ENCODE results near the gene FGD3.
"Not testable (repeated sequence)": the region's sequence is repeated elsewhere in the genome, so short reads cannot be mapped to it uniquely, and the experiment has no call there.

The FGD3 gene

DNA sequence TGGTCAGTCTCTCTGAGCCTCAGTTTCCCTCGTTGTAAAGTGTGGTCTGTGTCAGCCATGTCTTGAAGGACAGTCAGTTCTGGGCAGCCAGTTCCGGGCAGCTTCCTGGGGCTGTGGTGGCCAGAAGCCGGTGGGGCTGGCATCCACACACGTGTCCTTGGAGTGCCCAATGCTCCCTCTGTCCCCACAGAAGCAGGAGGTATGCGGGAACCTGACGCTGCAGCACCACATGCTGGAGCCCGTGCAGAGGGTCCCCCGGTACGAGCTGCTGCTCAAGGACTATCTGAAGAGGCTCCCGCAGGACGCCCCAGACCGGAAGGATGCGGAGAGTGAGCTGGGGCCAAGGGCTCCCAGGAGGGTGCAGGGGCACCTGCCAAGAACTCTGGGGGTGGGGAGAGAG is 62.7 kb downstream of the FGD3 start:
- DNase-seq, result no peak

DNA sequence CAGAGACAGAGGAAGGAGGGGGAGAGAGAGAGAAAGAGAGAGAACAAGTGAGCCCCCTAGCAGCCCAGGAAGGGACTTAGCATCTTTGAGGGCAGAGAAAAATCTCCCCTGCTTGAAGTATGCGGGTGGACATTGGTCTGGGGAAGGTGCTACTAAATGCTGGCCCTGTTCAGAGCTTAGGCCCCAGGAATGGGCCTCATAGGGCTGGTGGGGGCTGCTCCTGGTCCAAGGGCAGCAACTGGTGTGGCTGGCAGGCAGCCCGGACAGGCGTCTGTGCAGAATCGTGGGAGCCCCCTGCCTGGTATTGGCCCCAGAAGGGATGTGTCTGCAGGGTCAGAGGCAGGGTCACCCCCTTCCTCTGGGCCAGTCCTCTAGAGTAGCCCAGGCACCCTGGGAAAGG is 63.4 kb downstream of the FGD3 start:
- DNase-seq, result no peak

GRCh38 chr9:93011114-93011513 is 63.8 kb downstream of the FGD3 start:
- no peak for DNase-seq

- no peak for DNase-seq
These were observed 65.9 kb downstream of the FGD3 start for GRCh38 chr9:93012963-93013855.

- DNase-seq, result no peak
These were observed 66.7 kb downstream of the FGD3 start for GRCh38 chr9:93013856-93014582.

GRCh38 chr9:93015190-93015589 is 67.9 kb downstream of the FGD3 start:
- DNase-seq, result not testable (repeated sequence)

GRCh38 chr9:93017621-93018020 is 70.3 kb downstream of the FGD3 start:
- no peak for DNase-seq

- DNase-seq, result no peak
These were observed 72.8 kb downstream of the FGD3 start for GRCh38 chr9:93020151-93020550.

- DNase-seq, result peak in 1 of 4 experiments; percentile 28
These were observed 73.7 kb downstream of the FGD3 start for GRCh38 chr9:93020771-93021670.

GRCh38 chr9:93022066-93022465 is 74.7 kb downstream of the FGD3 start:
- no peak for DNase-seq

GRCh38 chr9:93022721-93023520 is 75.6 kb downstream of the FGD3 start:
- no peak for DNase-seq

DNA sequence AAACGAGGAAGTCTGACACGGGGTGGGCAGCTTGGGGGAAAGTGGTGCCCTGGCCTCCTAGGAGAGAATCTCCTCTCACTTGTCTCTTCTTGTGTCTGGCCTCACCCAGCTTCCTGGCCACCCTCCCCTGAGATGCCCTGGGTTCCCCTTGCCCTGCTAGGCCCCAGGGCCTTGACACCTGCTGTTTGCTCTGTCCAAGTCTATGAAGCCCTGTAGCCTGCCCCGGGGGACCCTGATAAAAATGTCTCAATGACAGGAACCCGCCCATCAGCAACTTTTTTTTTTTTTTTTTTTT is 76.1 kb downstream of the FGD3 start:
- DNase-seq, result no peak

DNA sequence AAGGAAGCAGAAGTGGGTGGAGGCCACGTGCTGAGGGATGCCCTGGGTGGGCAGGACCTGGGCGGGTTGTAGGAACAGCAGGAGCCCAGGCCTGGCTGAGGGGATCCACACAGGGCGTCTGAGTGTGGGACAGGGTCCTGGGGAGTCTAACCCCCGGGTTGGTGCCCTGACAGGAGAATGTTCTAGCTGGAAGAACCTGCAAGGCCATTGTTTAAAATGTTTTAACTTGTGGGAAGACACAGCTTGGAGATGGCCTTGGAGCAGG is 77.3 kb downstream of the FGD3 start:
- no peak for DNase-seq

DNA sequence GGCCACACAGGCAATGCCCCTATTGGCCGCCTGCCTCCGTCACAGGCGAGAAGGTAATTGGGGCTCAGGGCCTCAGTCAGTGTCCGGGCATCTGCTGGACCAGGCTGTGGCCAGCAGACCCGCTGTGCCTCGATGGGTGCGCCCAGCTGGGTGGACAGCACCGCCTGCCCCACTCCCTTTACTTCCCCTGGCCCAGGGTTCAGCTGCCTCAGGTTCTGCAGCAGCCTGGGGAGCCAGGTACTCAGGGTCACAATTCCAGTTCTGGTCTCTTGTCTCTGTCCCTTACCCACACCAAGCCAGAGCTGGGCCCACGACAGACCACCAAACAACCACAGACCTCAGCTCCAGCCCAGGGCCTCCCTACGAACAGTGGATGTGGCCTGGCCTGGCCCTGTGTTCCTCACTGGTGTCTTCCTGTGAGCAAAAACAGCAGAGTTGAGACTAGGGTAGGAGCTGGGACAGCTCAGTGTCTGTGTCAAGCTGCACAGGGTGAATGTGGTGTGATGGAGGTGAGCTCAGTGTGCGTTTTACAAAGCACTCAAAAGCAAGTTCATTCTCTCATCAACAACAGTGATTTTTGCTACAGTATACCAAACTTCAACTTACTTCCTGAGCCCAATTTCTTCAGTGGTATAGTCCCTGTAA is 77.8 kb downstream of the FGD3 start:
- peak in 1 of 4 experiments; percentile 28 for DNase-seq

DNA sequence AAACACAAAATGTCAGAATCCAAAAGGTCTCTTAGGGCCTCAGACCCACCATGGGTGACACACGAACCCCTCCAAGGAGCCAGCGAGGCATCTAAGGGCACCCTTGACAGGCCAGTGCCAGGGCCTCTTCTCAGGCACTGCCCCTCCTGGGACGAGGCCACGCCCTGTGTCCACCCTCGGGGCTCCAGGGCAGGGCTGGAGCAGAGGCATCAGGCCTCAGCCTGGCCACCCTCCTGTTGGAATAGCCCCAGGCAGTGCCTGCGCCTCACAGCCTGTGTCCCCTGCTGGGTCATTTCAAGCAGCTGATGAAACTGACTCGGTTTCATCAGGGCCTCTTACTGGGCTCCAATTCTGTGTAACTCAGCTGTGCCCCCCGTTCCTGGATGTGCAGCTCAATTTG is 78.4 kb downstream of the FGD3 start:
- DNase-seq, result no peak

- DNase-seq, result no peak
These were observed 79.3 kb downstream of the FGD3 start for GRCh38 chr9:93026640-93027039.

DNA sequence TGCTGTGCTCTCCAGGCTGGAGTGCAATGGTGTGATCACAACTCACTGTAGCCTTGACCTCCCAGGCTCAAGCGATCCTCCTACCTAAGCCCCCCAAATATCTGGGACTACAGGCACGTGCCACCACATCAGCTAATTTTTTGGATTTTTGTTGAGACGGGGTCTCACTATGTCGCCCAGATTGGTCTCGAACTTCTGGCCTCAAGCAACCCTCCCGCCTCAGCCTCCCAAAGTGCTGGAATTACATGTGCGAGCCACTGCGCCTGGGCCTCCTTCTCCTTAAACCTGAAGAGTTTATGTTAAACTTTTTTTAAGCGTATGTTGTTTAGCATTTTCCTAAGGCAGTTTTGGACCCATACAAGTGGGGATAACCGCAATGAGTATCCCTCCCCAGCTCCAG is 80.4 kb downstream of the FGD3 start:
- no peak for DNase-seq

GRCh38 chr9:93028448-93029006 is 81.2 kb downstream of the FGD3 start:
- DNase-seq, result peak in 2 of 4 experiments; percentile 47 to 56

- no peak for DNase-seq
These were observed 83.6 kb downstream of the FGD3 start for GRCh38 chr9:93030642-93031628.

GRCh38 chr9:93031629-93032430 is 84.5 kb downstream of the FGD3 start:
- DNase-seq, result no peak
